LoVo (cell line): ENCODE data around the gene LPP.

ENCODE experiments used
- DNase-seq: peaks from one replicate; pipeline ENCODE4 v3.0.0-alpha.2; 2016; ENCODE audit warnings: low spot score

The LPP gene

GRCh38 chr3:188518416-188518815 lies 364.5 kb downstream of the LPP start:
- no peak for DNase-seq

- no peak for DNase-seq
These were observed 365.0 kb downstream of the LPP start for GRCh38 chr3:188518835-188519452.

DNA sequence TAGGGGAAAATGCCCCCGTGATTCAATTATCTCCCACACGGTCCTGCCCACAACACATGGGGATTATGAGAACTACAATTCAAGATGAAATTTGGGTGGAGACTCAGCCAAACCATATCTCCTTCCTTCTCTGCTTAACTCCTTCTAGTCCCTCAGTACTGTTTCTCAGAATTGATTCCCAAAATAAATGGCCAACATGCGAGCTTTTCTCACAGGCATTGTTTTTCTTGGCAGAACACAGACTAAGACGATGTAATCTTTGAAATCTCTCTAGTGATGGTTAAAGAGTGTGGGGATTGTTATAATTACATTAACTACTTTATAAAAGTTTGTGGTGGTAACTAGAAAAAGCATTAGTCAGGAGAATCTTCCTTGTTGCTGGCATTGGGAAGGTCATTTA lies 366.5 kb downstream of the LPP start:
- DNase-seq = no peak

DNA sequence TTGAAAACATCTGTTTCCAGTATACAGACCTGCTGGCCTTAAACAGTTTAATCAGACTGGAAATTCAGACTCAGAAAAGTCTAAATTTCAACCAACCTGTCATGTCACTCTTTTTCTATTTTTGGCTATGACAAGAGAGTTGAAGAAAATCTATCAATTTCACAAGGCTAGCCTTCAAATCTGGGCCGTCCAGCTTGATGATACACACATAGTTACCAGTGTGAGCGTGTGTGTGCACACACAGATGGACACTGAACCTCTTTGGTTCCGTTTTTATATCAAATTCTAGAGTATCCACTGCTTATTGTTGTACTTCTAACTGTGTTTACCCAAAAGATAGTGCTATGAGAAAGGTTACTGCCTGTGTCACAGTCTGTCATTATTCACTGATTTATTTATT lies 368.2 kb downstream of the LPP start:
- no peak for DNase-seq

DNA sequence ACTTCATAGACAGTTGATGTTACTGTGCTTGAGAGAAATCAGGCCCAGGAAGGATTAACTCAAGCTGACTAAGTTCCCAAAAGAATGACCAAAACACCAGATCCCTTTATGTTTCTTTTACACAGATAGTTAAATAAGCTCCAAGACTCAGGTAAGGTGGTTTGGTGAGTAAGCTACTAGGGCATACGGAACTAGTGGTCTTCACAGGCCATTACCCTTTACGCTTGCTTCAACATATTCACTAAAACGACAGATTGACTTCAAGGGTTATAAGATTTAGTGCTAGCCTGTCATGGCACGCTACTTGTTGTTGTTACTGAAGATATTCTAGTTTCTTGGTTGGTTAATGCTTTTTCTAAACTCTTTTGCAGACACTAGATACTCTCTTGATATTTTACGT lies 369.3 kb downstream of the LPP start:
- no peak for DNase-seq

DNA sequence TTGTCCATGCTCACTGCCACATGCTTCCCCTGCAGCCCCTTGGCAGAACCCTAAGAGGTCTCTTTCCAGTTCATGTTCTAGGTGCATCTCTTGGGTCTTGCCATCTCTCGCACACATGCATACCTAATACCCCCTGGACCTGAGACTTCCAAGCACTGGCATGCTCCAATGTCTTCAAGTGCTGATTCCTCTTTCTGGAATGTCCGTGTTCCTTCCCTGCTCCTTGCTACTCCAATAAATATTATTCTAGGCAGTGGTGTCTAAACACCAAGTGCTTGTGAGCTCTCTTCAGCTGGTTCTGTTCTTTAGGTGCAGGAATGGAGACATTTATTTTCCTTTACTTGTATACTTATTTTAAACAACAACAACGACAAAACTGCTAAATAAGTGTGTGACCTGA lies 370.1 kb downstream of the LPP start:
- no peak for DNase-seq

GRCh38 chr3:188526057-188526456 lies 372.1 kb downstream of the LPP start:
- DNase-seq = no peak

DNA sequence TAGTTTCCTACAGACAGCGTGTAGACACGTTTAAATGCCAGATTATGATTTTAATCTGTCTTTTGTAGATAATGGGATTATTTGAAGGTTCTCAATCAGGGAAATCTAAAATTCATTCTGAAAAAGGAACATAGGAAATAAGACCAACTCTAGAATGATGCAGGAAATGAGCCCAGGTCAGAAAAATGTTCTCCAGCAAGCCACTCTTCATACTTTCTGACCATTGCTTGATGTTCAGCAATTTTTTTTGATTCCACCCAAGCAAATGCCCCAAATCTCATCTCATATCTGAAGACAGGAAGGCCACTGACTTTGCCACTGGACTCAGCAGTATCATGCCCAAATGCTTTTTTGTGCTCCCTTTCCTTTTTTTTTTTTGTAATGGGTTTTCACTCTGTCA lies 373.4 kb downstream of the LPP start:
- DNase-seq = no peak

DNA sequence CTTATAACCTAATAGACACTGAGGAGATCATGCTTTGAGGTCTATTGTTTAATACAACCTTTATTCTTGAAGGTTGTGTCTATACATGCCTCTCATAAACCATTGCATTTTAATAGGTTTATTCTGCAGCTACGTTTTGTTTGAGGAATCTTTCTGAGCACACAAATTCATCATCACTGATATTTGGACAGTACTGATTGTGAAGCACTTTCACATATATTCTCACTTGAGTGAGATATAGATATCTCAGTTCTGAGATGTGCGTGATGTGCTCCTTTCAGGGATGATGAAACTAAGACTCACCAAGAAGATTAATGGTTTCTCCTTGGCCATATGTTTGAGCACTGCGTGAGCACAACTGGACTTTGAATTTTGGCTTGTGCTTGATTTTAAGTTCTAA lies 374.4 kb downstream of the LPP start:
- DNase-seq = no peak

DNA sequence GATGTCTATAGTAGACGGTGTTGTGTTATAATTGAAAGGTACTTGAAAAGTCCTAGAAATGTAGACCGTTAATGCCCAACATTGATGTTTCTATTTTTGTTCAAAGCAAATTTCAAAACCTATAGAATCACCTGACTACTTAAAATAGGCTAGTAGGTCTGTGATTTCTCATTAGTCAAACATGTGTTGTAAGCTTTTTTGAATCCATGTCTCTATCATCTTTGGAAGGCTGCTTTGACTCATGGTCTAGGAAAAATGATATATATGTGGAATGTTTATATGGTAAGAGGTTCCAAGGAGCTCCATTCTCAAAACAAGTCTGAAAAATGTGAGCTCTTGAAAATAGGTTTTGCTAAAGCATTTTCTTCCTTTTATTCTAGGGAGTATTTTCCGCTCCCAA lies 375.3 kb downstream of the LPP start:
- DNase-seq = no peak

DNA sequence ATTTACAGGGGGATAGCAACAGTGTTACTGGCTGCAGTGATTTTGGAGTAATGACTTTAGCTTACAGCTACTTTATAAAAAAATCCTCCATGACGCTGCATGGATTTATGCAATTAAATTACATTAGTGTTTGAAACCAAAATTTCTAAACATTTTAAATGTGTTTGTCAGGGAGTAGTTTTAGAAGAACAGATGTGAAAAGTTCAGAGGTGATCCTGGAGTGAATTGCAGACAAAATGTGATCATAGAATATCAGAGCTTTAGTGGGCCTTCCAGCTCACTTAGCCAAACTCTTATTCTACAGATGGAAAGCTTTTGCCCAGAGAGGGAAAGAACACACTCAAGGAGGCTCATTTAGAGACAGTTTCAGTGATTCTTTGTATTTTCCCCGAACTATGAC lies 376.3 kb downstream of the LPP start:
- DNase-seq = no peak

DNA sequence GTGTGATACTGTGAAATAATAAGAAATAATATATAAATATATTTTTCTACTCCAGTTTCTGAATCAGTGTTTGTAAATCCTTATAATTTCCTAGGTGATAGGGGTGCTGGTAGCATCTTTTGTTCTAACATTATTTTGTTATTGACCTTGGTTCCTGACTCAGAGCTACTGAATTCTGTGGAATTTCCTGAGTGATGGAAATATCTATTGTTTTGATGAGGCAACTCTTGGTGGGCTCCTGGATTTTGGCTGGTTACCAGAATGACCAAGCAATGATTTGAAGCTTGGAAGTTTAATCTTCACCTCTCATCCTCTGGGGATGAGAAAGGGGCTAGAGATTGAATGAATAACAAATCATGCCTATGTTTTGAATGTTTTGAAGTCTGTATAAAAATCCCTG lies 377.3 kb downstream of the LPP start:
- no peak for DNase-seq

- no peak for DNase-seq
These were observed 379.2 kb downstream of the LPP start for GRCh38 chr3:188533172-188533571.

- no peak for DNase-seq
These were observed 379.8 kb downstream of the LPP start for GRCh38 chr3:188533612-188534357.

GRCh38 chr3:188534633-188535032 lies 380.7 kb downstream of the LPP start:
- DNase-seq = no peak

DNA sequence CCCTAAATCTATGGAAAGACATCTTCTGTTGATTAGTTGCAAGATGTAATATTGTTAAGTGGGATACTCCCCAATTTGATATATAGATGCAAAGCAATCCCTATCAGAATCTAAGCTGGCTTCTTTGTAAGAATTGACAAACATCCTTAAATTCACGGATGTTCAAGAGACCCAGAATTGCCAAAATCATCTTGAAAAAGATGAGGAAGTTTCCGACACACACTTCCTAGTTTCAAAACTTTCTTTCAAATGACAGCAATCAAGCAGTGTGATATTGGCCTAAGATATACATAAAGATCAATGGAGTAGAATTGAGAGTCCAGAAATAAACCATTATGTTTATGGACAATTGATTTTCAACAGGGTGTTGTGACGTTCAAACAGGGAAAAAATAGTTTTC lies 383.6 kb downstream of the LPP start:
- DNase-seq = no peak

GRCh38 chr3:188539037-188539436 lies 385.1 kb downstream of the LPP start:
- no peak for DNase-seq

- DNase-seq = no peak
These were observed 385.8 kb downstream of the LPP start for GRCh38 chr3:188539631-188540194.

GRCh38 chr3:188542196-188542595 lies 388.2 kb downstream of the LPP start:
- DNase-seq = no peak

DNA sequence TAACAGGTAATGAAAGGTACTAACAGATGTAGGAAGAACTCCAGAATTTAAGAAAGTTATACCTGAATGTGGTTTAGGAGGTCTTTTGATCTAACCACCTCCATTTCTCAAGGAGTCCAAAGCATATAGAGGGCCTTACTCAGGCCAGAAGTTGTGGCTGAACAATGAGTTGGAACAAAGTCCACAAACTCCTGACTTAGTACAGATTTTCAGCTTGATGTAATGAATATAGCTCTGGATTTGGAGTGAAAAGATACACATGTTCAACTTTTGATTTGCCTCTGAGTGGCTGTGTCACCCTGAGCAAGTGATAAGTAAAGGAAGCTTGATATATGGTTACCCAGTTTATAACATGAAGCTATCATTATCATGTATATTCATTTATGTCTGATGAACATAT lies 390.1 kb downstream of the LPP start:
- DNase-seq = no peak

GRCh38 chr3:188546835-188547670 lies 393.1 kb downstream of the LPP start:
- peak; percentile 21 for DNase-seq

- no peak for DNase-seq
These were observed 399.6 kb downstream of the LPP start for GRCh38 chr3:188553569-188553968.

GRCh38 chr3:188554404-188554803 lies 400.4 kb downstream of the LPP start:
- no peak for DNase-seq
